ENCODE measurements around the gene MAPK8IP3.

GRCh38 chr16:1810536-1810935, 104.5 kb downstream of the MAPK8IP3 start:
- TF ChIP-seq EZH2phosphoT487 (IDR thresholded peaks at IDR 0.05; ENCODE audit: borderline replicate concordance, low read length) = no peak
- TF ChIP-seq, protein P1, sequence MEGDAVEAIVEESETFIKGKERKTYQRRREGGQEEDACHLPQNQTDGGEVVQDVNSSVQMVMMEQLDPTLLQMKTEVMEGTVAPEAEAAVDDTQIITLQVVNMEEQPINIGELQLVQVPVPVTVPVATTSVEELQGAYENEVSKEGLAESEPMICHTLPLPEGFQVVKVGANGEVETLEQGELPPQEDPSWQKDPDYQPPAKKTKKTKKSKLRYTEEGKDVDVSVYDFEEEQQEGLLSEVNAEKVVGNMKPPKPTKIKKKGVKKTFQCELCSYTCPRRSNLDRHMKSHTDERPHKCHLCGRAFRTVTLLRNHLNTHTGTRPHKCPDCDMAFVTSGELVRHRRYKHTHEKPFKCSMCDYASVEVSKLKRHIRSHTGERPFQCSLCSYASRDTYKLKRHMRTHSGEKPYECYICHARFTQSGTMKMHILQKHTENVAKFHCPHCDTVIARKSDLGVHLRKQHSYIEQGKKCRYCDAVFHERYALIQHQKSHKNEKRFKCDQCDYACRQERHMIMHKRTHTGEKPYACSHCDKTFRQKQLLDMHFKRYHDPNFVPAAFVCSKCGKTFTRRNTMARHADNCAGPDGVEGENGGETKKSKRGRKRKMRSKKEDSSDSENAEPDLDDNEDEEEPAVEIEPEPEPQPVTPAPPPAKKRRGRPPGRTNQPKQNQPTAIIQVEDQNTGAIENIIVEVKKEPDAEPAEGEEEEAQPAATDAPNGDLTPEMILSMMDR (conservative IDR thresholded peaks at IDR 0.05; ENCODE audit: low read depth, low read length) = no peak
- TF ChIP-seq EZH2 (IDR thresholded peaks at IDR 0.05; ENCODE audit: low read length, unreplicated experiment) = no peak
